Measurements from ENCODE around the gene TTC33.

The TTC33 gene

GRCh38 chr5:40503439-40503838 is 252.3 kb downstream of the TTC33 start:
- no peak for DNase-seq

- DNase-seq = no peak
Observed at GRCh38 chr5:40502736-40503135, 253.0 kb downstream of the TTC33 start.

GRCh38 chr5:40501711-40502444 is 253.9 kb downstream of the TTC33 start:
- no peak for DNase-seq

- DNase-seq = no peak
Observed at GRCh38 chr5:40499518-40500273, 256.1 kb downstream of the TTC33 start.

- no peak for DNase-seq
Observed at GRCh38 chr5:40499007-40499406, 256.8 kb downstream of the TTC33 start.

- no peak for DNase-seq
Observed at GRCh38 chr5:40497573-40497972, 258.2 kb downstream of the TTC33 start.

- no peak for DNase-seq
Observed at GRCh38 chr5:40495237-40495635, 260.5 kb downstream of the TTC33 start.

- DNase-seq = no peak
Observed at GRCh38 chr5:40494631-40495236, 261.0 kb downstream of the TTC33 start.

GRCh38 chr5:40492056-40492455 is 263.7 kb downstream of the TTC33 start:
- no peak for DNase-seq

GRCh38 chr5:40491644-40492043 is 264.1 kb downstream of the TTC33 start:
- no peak for DNase-seq

- no peak for DNase-seq
Observed at GRCh38 chr5:40490464-40491111, 265.2 kb downstream of the TTC33 start.

- DNase-seq = no peak
Observed at GRCh38 chr5:40489421-40489820, 266.3 kb downstream of the TTC33 start.

GRCh38 chr5:40486437-40487275 is 269.1 kb downstream of the TTC33 start:
- no peak for DNase-seq

- DNase-seq = no peak
Observed at GRCh38 chr5:40485021-40485998, 270.5 kb downstream of the TTC33 start.

- no peak for DNase-seq
Observed at GRCh38 chr5:40484495-40484894, 271.3 kb downstream of the TTC33 start.

GRCh38 chr5:40483316-40483715 is 272.4 kb downstream of the TTC33 start:
- no peak for DNase-seq

GRCh38 chr5:40481241-40481640 is 274.5 kb downstream of the TTC33 start:
- DNase-seq = no peak

- DNase-seq = no peak
Observed at GRCh38 chr5:40480392-40480791, 275.4 kb downstream of the TTC33 start.

- no peak for DNase-seq
Observed at GRCh38 chr5:40479939-40480338, 275.8 kb downstream of the TTC33 start.

GRCh38 chr5:40478766-40479165 is 277.0 kb downstream of the TTC33 start:
- DNase-seq = no peak

GRCh38 chr5:40477856-40478546 is 277.8 kb downstream of the TTC33 start:
- no peak for DNase-seq

Measured in NCI-H446 treated with DMSO at 0.1 percent for 48 hours (cell line).